Measurements from ENCODE around the gene ME3.
"Not testable (repeated sequence)": the region's sequence is repeated elsewhere in the genome, so short reads cannot be mapped to it uniquely, and the experiment has no call there.

ME3 gene

GRCh38 chr11:86537541-86538222 lies 134.7 kb downstream of the ME3 start:
- H3K9me3 Mint-ChIP-seq: no peaks in the 10 kb centered on the region
- H3K27ac Mint-ChIP-seq: no peak overlapping the region
- no peaks in the 10 kb centered on the region for H3K4me1 Mint-ChIP-seq (ENCODE audit: low read depth)
- no peaks in the 10 kb centered on the region for H3K36me3 Mint-ChIP-seq (ENCODE audit: low read depth)
- peaks cover 19% of the 10 kb centered on the region for H3K27me3 Mint-ChIP-seq
- no peak overlapping the region for H3K4me3 Mint-ChIP-seq

GRCh38 chr11:86535773-86536172 lies 136.6 kb downstream of the ME3 start:
- Mint-ChIP-seq H3K27me3 (peaks cover 14% of the 10 kb centered on the region), H3K36me3 (ENCODE audit: low read depth) (no peaks in the 10 kb centered on the region), H3K4me3 (no peak overlapping the region)

GRCh38 chr11:86524620-86525352 lies 147.6 kb downstream of the ME3 start:
- peaks cover 6% of the 10 kb centered on the region for H3K4me1 Mint-ChIP-seq (ENCODE audit: low read depth)
- H3K27ac Mint-ChIP-seq: no peak overlapping the region
- H3K9me3 Mint-ChIP-seq: peaks cover 21% of the 10 kb centered on the region
- H3K36me3 Mint-ChIP-seq (ENCODE audit: low read depth): peaks cover 10% of the 10 kb centered on the region
- peaks cover 20% of the 10 kb centered on the region for H3K27me3 Mint-ChIP-seq
- no peak overlapping the region for H3K4me3 Mint-ChIP-seq

More at GRCh38 chr11:86535773-86536172, 136.6 kb downstream of the ME3 start:
- Mint-ChIP-seq H3K9me3 (no peaks in the 10 kb centered on the region), H3K4me1 (ENCODE audit: low read depth) (no peaks in the 10 kb centered on the region), H3K27ac (no peak overlapping the region)

- Mint-ChIP-seq H3K4me1 (ENCODE audit: low read depth) (peaks cover 6% of the 10 kb centered on the region), H3K9me3 (peaks cover 21% of the 10 kb centered on the region), H3K27ac (peak overlapping the region; percentile 61), H3K27me3 (peaks cover 20% of the 10 kb centered on the region), H3K4me3 (no peak overlapping the region), H3K36me3 (ENCODE audit: low read depth) (peaks cover 10% of the 10 kb centered on the region)
These were observed 148.4 kb downstream of the ME3 start for GRCh38 chr11:86523738-86524619.

- Mint-ChIP-seq H3K27me3 (peaks cover 16% of the 10 kb centered on the region), H3K9me3 (peaks cover 17% of the 10 kb centered on the region)
- not testable (repeated sequence) for H3K27ac Mint-ChIP-seq; H3K36me3 Mint-ChIP-seq (ENCODE audit: low read depth); H3K4me3 Mint-ChIP-seq; H3K4me1 Mint-ChIP-seq (ENCODE audit: low read depth)
These were observed 149.9 kb downstream of the ME3 start for GRCh38 chr11:86522512-86522911.

GRCh38 chr11:86519064-86519911 lies 153.1 kb downstream of the ME3 start:
- Mint-ChIP-seq H3K27me3 (peaks cover 10% of the 10 kb centered on the region), H3K4me3 (no peak overlapping the region), H3K27ac (no peak overlapping the region), H3K4me1 (ENCODE audit: low read depth) (peaks cover 9% of the 10 kb centered on the region), H3K36me3 (ENCODE audit: low read depth) (peaks cover 7% of the 10 kb centered on the region), H3K9me3 (peaks cover 3% of the 10 kb centered on the region)

GRCh38 chr11:86518211-86518610 lies 154.2 kb downstream of the ME3 start:
- H3K9me3 Mint-ChIP-seq: no peaks in the 10 kb centered on the region
- peaks cover 12% of the 10 kb centered on the region for H3K4me1 Mint-ChIP-seq (ENCODE audit: low read depth)
- H3K27me3 Mint-ChIP-seq: peaks cover 4% of the 10 kb centered on the region
- peaks cover 3% of the 10 kb centered on the region for H3K36me3 Mint-ChIP-seq (ENCODE audit: low read depth)
- H3K4me3 Mint-ChIP-seq: no peak overlapping the region
- H3K27ac Mint-ChIP-seq: no peak overlapping the region

GRCh38 chr11:86517557-86517956 lies 154.9 kb downstream of the ME3 start:
- Mint-ChIP-seq H3K27me3 (no peaks in the 10 kb centered on the region), H3K36me3 (ENCODE audit: low read depth) (peaks cover 3% of the 10 kb centered on the region), H3K27ac (no peak overlapping the region), H3K4me3 (no peak overlapping the region), H3K4me1 (ENCODE audit: low read depth) (peaks cover 12% of the 10 kb centered on the region), H3K9me3 (no peaks in the 10 kb centered on the region)

GRCh38 chr11:86515297-86516094 lies 156.9 kb downstream of the ME3 start:
- Mint-ChIP-seq H3K27ac (no peak overlapping the region), H3K4me3 (no peak overlapping the region), H3K4me1 (ENCODE audit: low read depth) (peaks cover 12% of the 10 kb centered on the region), H3K27me3 (no peaks in the 10 kb centered on the region), H3K36me3 (ENCODE audit: low read depth) (no peaks in the 10 kb centered on the region), H3K9me3 (no peaks in the 10 kb centered on the region)

- no peak overlapping the region for H3K27ac Mint-ChIP-seq
These were observed 158.0 kb downstream of the ME3 start for GRCh38 chr11:86514453-86514852.

GRCh38 chr11:86513746-86514373 lies 158.6 kb downstream of the ME3 start:
- Mint-ChIP-seq H3K4me1 (ENCODE audit: low read depth) (peaks cover 12% of the 10 kb centered on the region), H3K27me3 (no peaks in the 10 kb centered on the region), H3K4me3 (no peak overlapping the region), H3K36me3 (ENCODE audit: low read depth) (no peaks in the 10 kb centered on the region), H3K27ac (no peak overlapping the region), H3K9me3 (no peaks in the 10 kb centered on the region)

More at GRCh38 chr11:86514453-86514852, 158.0 kb downstream of the ME3 start:
- Mint-ChIP-seq H3K36me3 (ENCODE audit: low read depth) (no peaks in the 10 kb centered on the region), H3K27me3 (no peaks in the 10 kb centered on the region), H3K9me3 (no peaks in the 10 kb centered on the region), H3K4me1 (ENCODE audit: low read depth) (peaks cover 12% of the 10 kb centered on the region), H3K4me3 (no peak overlapping the region)

- no peaks in the 10 kb centered on the region for H3K9me3 Mint-ChIP-seq
- no peak overlapping the region for H3K27ac Mint-ChIP-seq
- H3K4me3 Mint-ChIP-seq: no peak overlapping the region
- peaks cover 12% of the 10 kb centered on the region for H3K4me1 Mint-ChIP-seq (ENCODE audit: low read depth)
- no peaks in the 10 kb centered on the region for H3K36me3 Mint-ChIP-seq (ENCODE audit: low read depth)
- H3K27me3 Mint-ChIP-seq: no peaks in the 10 kb centered on the region
These were observed 159.3 kb downstream of the ME3 start for GRCh38 chr11:86513138-86513537.

GRCh38 chr11:86511086-86511551 lies 161.3 kb downstream of the ME3 start:
- Mint-ChIP-seq H3K27ac (no peak overlapping the region), H3K36me3 (ENCODE audit: low read depth) (no peaks in the 10 kb centered on the region), H3K9me3 (no peaks in the 10 kb centered on the region), H3K4me1 (ENCODE audit: low read depth) (peaks cover 12% of the 10 kb centered on the region), H3K4me3 (no peak overlapping the region), H3K27me3 (no peaks in the 10 kb centered on the region)
